Cerebellar cortex (tissue), 1 donor: Measurements from ENCODE around the gene FBLN5.
A peak's percentile ranks its signal among the peaks of the same experiment; 100 is the strongest.

Experiments used
- DNase-seq: peaks from one replicate; pipeline ENCODE4 v3.0.0-alpha.2; 2015; ENCODE audit warnings: low spot score

The FBLN5 gene, protein sequence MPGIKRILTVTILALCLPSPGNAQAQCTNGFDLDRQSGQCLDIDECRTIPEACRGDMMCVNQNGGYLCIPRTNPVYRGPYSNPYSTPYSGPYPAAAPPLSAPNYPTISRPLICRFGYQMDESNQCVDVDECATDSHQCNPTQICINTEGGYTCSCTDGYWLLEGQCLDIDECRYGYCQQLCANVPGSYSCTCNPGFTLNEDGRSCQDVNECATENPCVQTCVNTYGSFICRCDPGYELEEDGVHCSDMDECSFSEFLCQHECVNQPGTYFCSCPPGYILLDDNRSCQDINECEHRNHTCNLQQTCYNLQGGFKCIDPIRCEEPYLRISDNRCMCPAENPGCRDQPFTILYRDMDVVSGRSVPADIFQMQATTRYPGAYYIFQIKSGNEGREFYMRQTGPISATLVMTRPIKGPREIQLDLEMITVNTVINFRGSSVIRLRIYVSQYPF

GRCh38 chr14:91947475-91948184 lies at the start of gene FBLN5:
TSS of gene FBLN5 (minus strand) at chr14:91947694. CDS start at chr14:91947229, 465 bp downstream.
- peak; percentile 1 for DNase-seq

DNA sequence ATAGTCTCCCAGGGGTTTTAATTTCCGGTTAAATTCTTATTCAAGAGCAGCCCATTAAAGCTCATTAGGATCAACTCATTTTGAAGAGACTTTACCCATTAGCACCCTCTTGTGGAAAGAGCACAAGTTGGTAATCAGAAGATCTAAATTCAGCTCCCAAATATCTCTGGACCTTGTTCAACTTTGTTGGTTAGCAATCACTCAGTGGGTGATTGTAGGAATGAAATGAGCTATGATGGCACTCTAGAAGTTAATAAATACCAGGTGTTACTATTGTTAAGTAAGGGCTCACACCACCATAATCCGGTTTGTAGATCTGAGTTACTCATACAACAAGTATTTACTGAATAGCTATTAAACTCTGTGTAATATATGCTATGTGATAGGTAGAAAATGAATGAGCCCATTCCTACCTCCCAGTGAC lies 49.5 kb upstream of the FBLN5 start:
- peak; percentile 42 for DNase-seq

GRCh38 chr14:91987192-91987591 lies 39.7 kb upstream of the FBLN5 start:
- no peak for DNase-seq

- DNase-seq = no peak
These were observed 38.2 kb upstream of the FBLN5 start for GRCh38 chr14:91985521-91986255.

DNA sequence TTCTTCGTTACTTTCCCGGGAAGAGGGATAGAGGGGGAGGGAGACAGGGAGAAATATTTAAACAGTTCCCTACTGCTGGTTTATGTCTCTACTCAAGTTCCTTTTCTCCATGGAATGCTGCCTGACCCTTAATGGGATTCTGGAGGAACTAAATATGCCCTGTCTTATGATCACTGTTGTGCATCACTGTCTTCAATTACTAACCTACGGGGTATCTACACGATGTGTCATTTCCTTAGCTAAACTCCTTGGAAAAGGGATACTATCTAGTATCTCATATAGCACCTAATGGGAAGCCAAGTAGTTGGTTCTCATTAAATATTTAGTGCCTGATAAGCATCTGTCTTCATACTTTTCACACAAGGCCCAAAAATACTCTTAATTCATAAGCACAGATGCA lies 37.5 kb upstream of the FBLN5 start:
- DNase-seq = no peak

- no peak for DNase-seq
These were observed 36.1 kb upstream of the FBLN5 start for GRCh38 chr14:91983588-91983987.

- DNase-seq = no peak
These were observed 32.7 kb upstream of the FBLN5 start for GRCh38 chr14:91980157-91980556.

GRCh38 chr14:91977884-91978283 lies 30.4 kb upstream of the FBLN5 start:
- no peak for DNase-seq

- DNase-seq = no peak
These were observed 28.3 kb upstream of the FBLN5 start for GRCh38 chr14:91975763-91976162.

GRCh38 chr14:91971188-91971778 lies 23.8 kb upstream of the FBLN5 start:
- no peak for DNase-seq

DNA sequence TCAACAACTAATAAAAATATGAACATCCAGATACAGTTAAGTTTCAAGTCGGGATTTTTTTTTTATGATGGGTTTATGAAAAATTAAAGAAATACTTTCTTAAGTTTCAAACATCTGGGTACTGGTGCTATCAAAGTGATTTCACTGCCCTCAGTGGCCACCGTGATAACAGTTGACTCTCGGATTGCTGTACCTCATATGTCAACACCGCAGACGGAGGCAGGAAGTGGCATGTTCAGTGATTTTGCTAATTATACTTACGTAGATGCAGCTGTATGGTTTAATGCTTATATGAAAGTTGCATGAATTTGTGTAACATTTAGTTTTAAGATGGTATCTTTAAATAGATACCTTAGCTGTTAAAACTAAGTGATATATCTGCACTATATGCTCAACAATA lies 20.8 kb upstream of the FBLN5 start:
- DNase-seq = no peak

DNA sequence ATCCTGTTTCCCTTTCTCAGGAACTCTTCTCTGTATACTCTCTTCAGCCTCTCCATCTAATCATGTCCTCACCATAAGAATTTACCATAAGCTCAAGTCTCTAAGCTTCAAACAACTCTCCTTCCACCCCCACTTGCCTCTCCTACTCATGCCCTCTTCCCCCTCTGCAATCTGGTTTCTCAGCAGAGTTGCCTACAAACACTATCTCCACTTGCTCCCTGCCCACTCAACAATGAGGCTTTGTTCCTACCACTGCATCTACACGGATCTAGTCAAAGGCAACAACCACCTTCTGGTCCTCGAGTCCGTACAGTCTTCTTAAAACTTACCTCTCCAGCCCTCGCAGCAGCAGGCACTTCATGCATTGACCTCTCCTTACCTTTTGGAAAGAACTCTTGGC lies 17.2 kb upstream of the FBLN5 start:
- no peak for DNase-seq

- DNase-seq = no peak
These were observed 16.5 kb upstream of the FBLN5 start for GRCh38 chr14:91964011-91964410.

DNA sequence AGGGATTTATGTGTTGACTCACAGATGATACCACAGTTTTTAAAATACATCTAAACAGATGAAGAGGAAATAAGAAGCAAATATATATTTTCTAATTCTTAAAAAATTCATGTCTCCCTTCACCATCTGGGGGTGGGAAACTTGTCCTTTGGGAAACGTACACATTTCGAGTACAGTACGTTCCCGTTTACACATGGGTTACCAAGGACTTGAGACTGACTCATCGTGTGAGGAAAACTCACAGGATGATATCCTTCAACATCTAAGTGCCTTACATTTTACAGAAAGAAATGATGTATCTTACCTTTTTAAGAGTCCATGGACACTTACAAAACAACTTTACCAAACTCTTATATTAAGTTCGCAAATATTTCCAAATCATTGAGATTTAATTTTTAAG lies 16.0 kb upstream of the FBLN5 start:
- no peak for DNase-seq

GRCh38 chr14:91961297-91962220 lies 14.1 kb upstream of the FBLN5 start:
- no peak for DNase-seq

GRCh38 chr14:91957876-91958313 lies 10.4 kb upstream of the FBLN5 start:
- no peak for DNase-seq

- DNase-seq = no peak
These were observed 9.1 kb upstream of the FBLN5 start for GRCh38 chr14:91956616-91957015.

DNA sequence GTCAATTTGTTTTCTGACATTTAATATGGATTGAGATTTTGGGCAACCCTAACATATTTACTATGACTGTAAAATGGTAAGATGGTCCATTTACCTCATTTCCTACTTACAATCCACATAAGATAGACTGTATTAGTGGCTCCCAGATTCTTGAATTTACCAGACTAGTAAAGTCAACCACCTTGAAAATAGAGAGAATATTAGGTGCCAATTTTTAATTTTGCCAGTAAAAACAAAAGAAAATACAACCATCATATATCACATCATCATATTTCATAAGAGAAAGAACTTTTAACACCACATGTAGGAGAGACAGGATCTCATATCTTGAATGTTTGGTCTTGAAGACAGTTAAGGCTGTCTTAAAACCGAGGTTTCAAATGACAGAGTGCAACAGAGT lies 7.7 kb upstream of the FBLN5 start:
- no peak for DNase-seq

GRCh38 chr14:91953170-91953985 lies 5.9 kb upstream of the FBLN5 start:
- DNase-seq = no peak
